HEK293 (cell line): Measurements from ENCODE around the gene MMP14.

Experiments
- CTCF ChIA-PET: fragments of 350-600 bp; formaldehyde crosslinking; extraction: SDS; loops from one replicate; lab custom pipeline; 2021; ENCODE audit warnings: antibody characterized with exemption; lab: Yijun Ruan, JAX
- POLR2A ChIA-PET: fragments of 300-600 bp; formaldehyde crosslinking; extraction: SDS; loops from one replicate; lab custom pipeline; 2020; ENCODE audit warnings: antibody characterized with exemption, inconsistent platforms; lab: Yijun Ruan, JAX
- H3K27ac ChIP-seq: fragments of 200-500 bp; sonication (Bioruptor generic); 2 replicates; pipeline ENCODE4 v1.5.1; 2014; ENCODE audit warnings: low read depth, low read length, control low read depth, inconsistent platforms; ENCODE audit errors: extremely low read depth
- H3K36me3 ChIP-seq, 2 experiments: fragments of 200-500 bp in 1 of 2; sonication (Bioruptor generic) in 1 of 2; 1 replicate in 1 of 2; 2 replicates in 1 of 2; pipeline ENCODE4 v1.5.1; 2014 to 2017; ENCODE audit warnings: inconsistent platforms in 2 of 2, low read length in 2 of 2; ENCODE audit not compliant: control insufficient read depth in 2 of 2, insufficient read depth in 1 of 2
- H3K4me1 ChIP-seq: fragments of 200-500 bp; sonication (Bioruptor generic); 2 replicates; pipeline ENCODE4 v1.5.1; 2014; ENCODE audit warnings: mild to moderate bottlenecking, low read length, inconsistent platforms; ENCODE audit not compliant: control insufficient read depth, insufficient read depth
- H3K4me3 ChIP-seq: 2 replicates; pipeline ENCODE4 v1.5.1; 2011; ENCODE audit warnings: low read depth, mild to moderate bottlenecking, control low read depth, low read length, moderate library complexity
- H3K9me3 ChIP-seq: fragments of 200-500 bp; sonication (Bioruptor generic); 2 replicates; pipeline ENCODE4 v1.5.1; 2014; ENCODE audit warnings: low read depth, low read length, inconsistent platforms; ENCODE audit not compliant: control insufficient read depth, insufficient read depth
- GLI2 ChIP-seq: fragments of 450-650 bp; formaldehyde crosslinking; IDR thresholded peaks from 2 replicates; pipeline ENCODE4; 2017; ENCODE audit warnings: missing biosample characterization, missing genetic modification characterization, low read depth, borderline replicate concordance
- TCF7L2 ChIP-seq: IDR thresholded peaks from 2 replicates; pipeline ENCODE4 v1.6.1; 2011; ENCODE audit warnings: low read depth, mild to moderate bottlenecking, inconsistent platforms, low read length, moderate library complexity, borderline replicate concordance
- ZNF112 ChIP-seq: fragments of 450-650 bp; formaldehyde crosslinking; IDR thresholded peaks from 2 replicates; pipeline ENCODE4 v1.5.0; 2017; ENCODE audit warnings: missing biosample characterization, missing genetic modification characterization
- ZNF146 ChIP-seq: fragments of 450-650 bp; formaldehyde crosslinking; IDR thresholded peaks from 2 replicates; pipeline ENCODE4 v1.5.1; 2016; ENCODE audit warnings: missing biosample characterization, missing genetic modification characterization
- ZNF544 ChIP-seq: fragments of 450-650 bp; formaldehyde crosslinking; IDR thresholded peaks from 2 replicates; pipeline ENCODE4 v1.5.0; 2017; ENCODE audit warnings: missing biosample characterization, missing genetic modification characterization
- ZNF548 ChIP-seq: fragments of 450-650 bp; formaldehyde crosslinking; IDR thresholded peaks from 2 replicates; pipeline ENCODE4 v1.5.1; 2016; ENCODE audit warnings: missing biosample characterization, missing genetic modification characterization
- ZNF558 ChIP-seq: fragments of 450-650 bp; formaldehyde crosslinking; IDR thresholded peaks from 2 replicates; pipeline ENCODE4 v1.5.1; 2016; ENCODE audit warnings: missing biosample characterization, missing genetic modification characterization
- ZNF626 ChIP-seq: fragments of 450-650 bp; sonication (Bioruptor Pico); formaldehyde crosslinking; IDR thresholded peaks from 2 replicates; pipeline ENCODE4 v1.5.1; 2018; ENCODE audit warnings: missing biosample characterization, missing genetic modification characterization, inconsistent platforms
- ZSCAN23 ChIP-seq: fragments of 450-650 bp; formaldehyde crosslinking; IDR thresholded peaks from 2 replicates; pipeline ENCODE4 v1.5.1; 2016; ENCODE audit warnings: missing biosample characterization, missing genetic modification characterization
- TF ChIP-seq, protein P1 (sequence below): fragments of 450-650 bp; formaldehyde crosslinking; IDR thresholded peaks from 2 replicates; pipeline ENCODE4 v1.5.1; 2017; ENCODE audit warnings: missing biosample characterization, missing genetic modification characterization
- TF ChIP-seq, protein P2 (sequence below): fragments of 450-650 bp; formaldehyde crosslinking; IDR thresholded peaks from 2 replicates; pipeline ENCODE4 v1.5.1; 2016; ENCODE audit warnings: missing biosample characterization, missing genetic modification characterization
- TF ChIP-seq, protein P3 (sequence below): fragments of 450-650 bp; formaldehyde crosslinking; IDR thresholded peaks from 2 replicates; pipeline ENCODE4 v1.5.1; 2016; ENCODE audit warnings: missing biosample characterization, missing genetic modification characterization

The MMP14 gene

DNA sequence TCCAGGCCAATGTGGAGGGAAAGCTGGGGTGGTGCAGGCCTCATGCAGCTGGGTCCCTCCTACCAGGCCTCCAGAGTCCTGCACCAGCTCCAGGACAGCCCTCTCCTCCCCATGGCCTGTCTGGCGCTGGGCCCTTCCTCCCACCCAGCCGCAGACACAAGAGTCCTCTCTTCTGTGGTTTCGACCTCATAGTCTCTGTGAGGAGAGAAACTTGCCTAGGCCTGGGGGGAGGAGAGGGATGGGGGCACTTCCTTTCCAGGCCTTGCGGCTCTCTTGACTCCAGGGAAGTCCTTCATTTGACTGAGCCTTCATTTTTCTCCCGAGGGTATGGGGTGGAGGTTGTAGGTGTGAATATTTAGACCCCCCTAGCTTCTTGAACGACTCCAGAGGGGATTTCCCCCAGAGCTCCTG lies 2.3 kb downstream of the MMP14 start:
- CTCF ChIA-PET, result interaction anchor here (0.5 to 1.7 kb wide), 6 partner anchors 12 to 282 kb away, joined by 3 to 13 read pairs (median 4); no protein-coding TSS in a partner anchor
- POLR2A ChIA-PET, result interaction anchor here (1.1 kb wide), 1 partner anchor 8 kb away, joined by 3 read pairs; no protein-coding TSS in a partner anchor
- Histone ChIP-seq H3K9me3 (no peaks in the 10 kb centered on the region), H3K27ac (no peak overlapping the region), H3K36me3 (peaks cover 10 to 18% of the 10 kb centered on the region in 2 experiments; a peak in 2 of 3 replicates), H3K4me3 (no peak overlapping the region), H3K4me1 (no peaks in the 10 kb centered on the region)
- no peak for TF ChIP-seq ZNF558 (tag by site-specific recombination)
- no peak for TF ChIP-seq ZNF112 (tag by site-specific recombination)
- TF ChIP-seq GLI2 (tag by site-specific recombination), result no peak

DNA sequence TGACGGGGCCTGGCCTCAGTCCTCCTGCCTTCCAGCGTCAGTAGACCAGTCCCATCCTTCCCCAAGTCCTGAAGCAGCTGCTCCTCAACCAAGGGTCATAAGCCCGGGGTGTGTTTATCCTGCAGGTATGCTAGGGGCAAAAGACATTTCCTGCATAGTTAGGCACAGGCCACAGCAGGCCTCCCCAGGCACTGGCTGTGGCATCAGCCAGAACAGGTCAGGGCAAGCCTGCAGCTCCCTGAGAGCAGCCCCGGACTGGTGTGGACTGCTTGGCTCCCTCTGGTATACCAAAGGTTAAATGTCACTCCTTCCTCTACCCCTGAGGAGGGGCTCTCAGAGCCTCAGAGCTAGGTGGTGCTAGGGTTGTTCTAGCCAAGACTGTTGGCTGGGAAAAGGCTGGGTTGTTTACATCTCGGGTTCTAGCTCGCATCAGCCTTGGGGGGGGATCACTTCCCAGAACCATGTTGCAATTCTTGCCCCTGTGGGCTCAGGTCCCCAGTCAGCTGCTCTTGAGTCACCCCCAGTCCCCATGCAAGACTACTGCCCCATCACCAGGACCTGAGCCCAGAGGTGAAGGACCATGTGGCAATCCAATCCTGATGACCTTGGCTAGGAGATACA lies 2.9 kb downstream of the MMP14 start:
- ChIA-PET CTCF (interaction anchor here (0.5 to 2.7 kb wide), 9 partner anchors 12 to 282 kb away, joined by 3 to 13 read pairs (median 5); no protein-coding TSS in a partner anchor), POLR2A (interaction anchor here (1.1 kb wide), 1 partner anchor 9 kb away, joined by 3 read pairs; no protein-coding TSS in a partner anchor)
- H3K4me3 ChIP-seq, result no peak overlapping the region
- TF ChIP-seq ZNF548 (tag by site-specific recombination), result no peak
- TF ChIP-seq, protein P1, sequence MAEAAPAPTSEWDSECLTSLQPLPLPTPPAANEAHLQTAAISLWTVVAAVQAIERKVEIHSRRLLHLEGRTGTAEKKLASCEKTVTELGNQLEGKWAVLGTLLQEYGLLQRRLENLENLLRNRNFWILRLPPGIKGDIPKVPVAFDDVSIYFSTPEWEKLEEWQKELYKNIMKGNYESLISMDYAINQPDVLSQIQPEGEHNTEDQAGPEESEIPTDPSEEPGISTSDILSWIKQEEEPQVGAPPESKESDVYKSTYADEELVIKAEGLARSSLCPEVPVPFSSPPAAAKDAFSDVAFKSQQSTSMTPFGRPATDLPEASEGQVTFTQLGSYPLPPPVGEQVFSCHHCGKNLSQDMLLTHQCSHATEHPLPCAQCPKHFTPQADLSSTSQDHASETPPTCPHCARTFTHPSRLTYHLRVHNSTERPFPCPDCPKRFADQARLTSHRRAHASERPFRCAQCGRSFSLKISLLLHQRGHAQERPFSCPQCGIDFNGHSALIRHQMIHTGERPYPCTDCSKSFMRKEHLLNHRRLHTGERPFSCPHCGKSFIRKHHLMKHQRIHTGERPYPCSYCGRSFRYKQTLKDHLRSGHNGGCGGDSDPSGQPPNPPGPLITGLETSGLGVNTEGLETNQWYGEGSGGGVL (tag by site-specific recombination), result peak; percentile 46
- H3K27ac ChIP-seq, result no peak overlapping the region
- H3K9me3 ChIP-seq, result no peaks in the 10 kb centered on the region
- no peaks in the 10 kb centered on the region for H3K4me1 ChIP-seq
- peaks cover 6 to 12% of the 10 kb centered on the region in 2 experiments; a peak in 2 of 3 replicates for H3K36me3 ChIP-seq

DNA sequence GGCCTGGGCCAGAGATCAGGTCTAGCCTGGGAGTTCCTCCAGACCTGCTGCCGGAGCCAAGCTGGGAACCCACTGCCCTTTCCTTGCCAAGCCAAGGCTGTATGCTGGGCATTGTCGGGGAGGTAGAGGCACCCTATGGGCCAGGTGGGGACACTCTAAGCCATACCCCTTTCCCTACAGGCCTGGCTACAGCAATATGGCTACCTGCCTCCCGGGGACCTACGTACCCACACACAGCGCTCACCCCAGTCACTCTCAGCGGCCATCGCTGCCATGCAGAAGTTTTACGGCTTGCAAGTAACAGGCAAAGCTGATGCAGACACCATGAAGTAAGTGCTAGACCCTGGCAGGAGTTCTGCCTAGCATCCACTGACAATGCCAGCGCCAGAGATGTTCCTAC lies 4.9 kb downstream of the MMP14 start:
- Histone ChIP-seq H3K4me1 (no peaks in the 10 kb centered on the region), H3K36me3 (no peaks in the 10 kb centered on the region; a peak in 1 of 3 replicates), H3K4me3 (no peak overlapping the region), H3K9me3 (no peaks in the 10 kb centered on the region), H3K27ac (no peak overlapping the region)
- CTCF ChIA-PET, result interaction anchor here (0.6 to 2.7 kb wide), 3 partner anchors 12 to 18 kb away, joined by 3 to 8 read pairs (median 6); no protein-coding TSS in a partner anchor
- POLR2A ChIA-PET, result interaction anchor here (1.9 kb wide), 1 partner anchor 9 kb away, joined by 5 read pairs; no protein-coding TSS in a partner anchor
- TF ChIP-seq, protein P2, sequence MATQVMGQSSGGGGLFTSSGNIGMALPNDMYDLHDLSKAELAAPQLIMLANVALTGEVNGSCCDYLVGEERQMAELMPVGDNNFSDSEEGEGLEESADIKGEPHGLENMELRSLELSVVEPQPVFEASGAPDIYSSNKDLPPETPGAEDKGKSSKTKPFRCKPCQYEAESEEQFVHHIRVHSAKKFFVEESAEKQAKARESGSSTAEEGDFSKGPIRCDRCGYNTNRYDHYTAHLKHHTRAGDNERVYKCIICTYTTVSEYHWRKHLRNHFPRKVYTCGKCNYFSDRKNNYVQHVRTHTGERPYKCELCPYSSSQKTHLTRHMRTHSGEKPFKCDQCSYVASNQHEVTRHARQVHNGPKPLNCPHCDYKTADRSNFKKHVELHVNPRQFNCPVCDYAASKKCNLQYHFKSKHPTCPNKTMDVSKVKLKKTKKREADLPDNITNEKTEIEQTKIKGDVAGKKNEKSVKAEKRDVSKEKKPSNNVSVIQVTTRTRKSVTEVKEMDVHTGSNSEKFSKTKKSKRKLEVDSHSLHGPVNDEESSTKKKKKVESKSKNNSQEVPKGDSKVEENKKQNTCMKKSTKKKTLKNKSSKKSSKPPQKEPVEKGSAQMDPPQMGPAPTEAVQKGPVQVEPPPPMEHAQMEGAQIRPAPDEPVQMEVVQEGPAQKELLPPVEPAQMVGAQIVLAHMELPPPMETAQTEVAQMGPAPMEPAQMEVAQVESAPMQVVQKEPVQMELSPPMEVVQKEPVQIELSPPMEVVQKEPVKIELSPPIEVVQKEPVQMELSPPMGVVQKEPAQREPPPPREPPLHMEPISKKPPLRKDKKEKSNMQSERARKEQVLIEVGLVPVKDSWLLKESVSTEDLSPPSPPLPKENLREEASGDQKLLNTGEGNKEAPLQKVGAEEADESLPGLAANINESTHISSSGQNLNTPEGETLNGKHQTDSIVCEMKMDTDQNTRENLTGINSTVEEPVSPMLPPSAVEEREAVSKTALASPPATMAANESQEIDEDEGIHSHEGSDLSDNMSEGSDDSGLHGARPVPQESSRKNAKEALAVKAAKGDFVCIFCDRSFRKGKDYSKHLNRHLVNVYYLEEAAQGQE (tag by site-specific recombination), result no peak
- TF ChIP-seq ZNF544 (tag by site-specific recombination) (no peak), ZNF146 (tag by site-specific recombination) (no peak), TCF7L2 (no peak), ZNF626 (no peak), ZSCAN23 (no peak)
- TF ChIP-seq, protein P3, sequence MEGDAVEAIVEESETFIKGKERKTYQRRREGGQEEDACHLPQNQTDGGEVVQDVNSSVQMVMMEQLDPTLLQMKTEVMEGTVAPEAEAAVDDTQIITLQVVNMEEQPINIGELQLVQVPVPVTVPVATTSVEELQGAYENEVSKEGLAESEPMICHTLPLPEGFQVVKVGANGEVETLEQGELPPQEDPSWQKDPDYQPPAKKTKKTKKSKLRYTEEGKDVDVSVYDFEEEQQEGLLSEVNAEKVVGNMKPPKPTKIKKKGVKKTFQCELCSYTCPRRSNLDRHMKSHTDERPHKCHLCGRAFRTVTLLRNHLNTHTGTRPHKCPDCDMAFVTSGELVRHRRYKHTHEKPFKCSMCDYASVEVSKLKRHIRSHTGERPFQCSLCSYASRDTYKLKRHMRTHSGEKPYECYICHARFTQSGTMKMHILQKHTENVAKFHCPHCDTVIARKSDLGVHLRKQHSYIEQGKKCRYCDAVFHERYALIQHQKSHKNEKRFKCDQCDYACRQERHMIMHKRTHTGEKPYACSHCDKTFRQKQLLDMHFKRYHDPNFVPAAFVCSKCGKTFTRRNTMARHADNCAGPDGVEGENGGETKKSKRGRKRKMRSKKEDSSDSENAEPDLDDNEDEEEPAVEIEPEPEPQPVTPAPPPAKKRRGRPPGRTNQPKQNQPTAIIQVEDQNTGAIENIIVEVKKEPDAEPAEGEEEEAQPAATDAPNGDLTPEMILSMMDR (tag by site-specific recombination), result no peak
